Pons (tissue), 1 donor: ENCODE data around the gene ANKRD44.
A peak's percentile ranks its signal among the peaks of the same experiment; 100 is the strongest.

Experiments
- DNase-seq: peaks from one replicate; pipeline ENCODE4 v3.0.0-alpha.2; 2016; ENCODE audit warnings: low spot score

The ANKRD44 gene

DNA sequence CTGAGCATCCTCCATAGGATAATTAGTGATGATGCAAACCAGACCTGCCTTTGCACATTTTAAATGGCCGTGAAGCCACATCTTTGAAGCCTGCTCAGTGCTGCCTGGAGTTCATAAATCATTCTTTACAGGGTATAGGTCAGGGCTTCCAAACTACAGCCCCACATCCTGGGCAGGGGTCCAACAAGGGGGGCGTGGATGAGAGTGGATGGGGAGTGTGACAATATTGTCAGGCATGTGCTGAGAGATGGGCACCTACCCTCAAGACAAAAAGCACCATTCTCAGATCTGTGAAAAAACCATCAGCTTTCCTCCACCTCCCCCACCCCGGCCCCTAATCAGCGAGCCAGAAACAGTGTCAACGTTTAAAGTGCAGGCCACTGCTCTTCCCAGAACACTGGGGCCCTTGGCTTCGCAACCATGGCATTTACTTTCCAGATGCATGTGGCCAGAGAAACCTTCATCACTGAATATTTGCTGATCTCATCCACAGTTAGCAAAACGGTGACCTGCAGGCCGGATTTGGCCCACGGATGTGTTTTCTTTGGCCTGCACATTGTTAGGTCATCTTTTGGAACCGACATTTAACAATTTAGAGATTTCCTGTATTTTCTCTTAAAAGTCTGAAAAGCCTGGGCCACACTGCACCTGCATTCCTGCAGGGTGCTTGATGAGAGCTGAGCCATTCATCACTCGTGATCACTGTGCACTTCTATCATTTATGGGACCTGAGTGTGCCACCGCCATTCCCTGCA, 130.7 kb downstream of the ANKRD44 start:
- no peak for DNase-seq

DNA sequence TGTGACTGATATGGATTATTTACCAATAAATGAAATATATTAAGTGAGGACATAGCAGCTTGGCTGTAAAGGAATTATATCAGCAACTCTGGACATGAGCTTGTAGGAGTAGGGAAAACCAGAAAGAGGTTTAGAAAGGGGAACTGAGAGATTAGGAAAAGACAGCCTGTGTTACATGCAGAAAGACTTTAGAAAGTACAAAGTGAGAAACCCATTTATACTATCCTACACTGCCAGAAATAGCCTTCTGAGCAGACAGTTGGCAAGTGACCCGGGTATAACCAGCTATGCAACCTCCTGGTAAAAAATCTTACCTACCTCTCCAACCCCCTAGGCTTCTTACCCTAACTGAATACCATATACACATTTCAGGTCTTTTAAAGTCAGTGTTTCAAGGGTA, 134.1 kb downstream of the ANKRD44 start:
- DNase-seq = no peak

DNA sequence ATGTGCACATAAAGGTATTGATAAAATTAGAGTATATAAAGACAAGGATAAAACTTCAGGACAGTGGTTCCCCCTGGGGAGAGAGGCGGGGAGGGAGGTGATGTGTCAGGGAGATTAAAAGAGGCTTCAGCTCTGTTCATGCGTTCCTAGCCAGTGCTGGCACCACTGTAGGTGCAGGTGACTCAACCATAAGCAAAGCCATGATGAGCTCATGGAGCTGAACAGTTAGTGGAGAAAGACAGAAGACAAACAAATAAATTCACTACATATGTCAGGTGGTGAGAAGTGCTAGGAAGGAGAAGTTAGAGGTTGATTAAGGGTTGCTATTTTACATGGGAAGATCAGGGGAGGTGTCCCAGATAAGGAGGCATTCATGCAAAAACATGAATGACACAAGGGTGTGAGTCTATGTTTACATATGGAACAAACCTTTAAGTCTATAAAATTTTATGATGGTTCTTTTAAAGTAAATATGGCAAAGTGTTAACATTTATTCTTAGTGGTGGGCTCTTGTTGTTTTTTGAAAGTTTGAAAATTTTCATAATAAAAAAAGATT, 136.0 kb downstream of the ANKRD44 start:
- DNase-seq = no peak

DNA sequence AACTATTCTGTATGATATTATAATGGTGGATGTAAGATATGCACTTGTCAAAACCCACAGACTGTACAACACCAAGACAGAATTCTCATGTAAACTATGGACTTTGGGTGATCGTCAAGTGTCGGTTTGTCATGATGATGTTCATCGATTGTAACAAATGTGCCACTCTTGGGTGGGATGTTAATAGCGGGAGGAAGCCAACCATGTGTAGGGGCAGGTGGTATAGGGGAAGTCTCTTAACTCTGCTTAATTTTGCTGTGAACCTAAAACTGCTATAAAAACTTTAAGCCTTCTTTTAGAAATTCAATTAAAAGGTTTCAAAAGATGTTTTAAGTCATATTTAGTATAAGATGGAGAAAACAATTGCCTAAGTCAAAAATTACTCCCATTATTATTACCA, 139.0 kb downstream of the ANKRD44 start:
- DNase-seq = no peak

DNA sequence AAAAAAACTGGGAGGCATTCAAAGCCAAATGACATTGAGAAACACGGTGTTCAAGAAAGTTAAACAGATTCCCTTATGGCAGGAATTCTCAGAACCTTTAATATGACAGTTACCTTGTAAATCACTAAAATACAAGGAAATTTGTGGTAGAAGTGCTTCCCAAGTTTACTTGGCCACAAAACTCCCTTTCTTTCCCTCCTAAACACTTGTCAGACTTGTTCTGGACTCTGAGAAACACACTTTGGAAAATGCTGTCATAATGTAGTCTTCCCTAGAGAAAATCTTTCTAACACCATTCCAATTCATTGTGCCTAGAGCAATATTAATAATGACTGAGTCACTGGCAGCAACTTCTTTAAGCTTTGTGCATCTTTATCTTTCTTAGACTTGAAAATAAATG, 140.4 kb downstream of the ANKRD44 start:
- no peak for DNase-seq

DNA sequence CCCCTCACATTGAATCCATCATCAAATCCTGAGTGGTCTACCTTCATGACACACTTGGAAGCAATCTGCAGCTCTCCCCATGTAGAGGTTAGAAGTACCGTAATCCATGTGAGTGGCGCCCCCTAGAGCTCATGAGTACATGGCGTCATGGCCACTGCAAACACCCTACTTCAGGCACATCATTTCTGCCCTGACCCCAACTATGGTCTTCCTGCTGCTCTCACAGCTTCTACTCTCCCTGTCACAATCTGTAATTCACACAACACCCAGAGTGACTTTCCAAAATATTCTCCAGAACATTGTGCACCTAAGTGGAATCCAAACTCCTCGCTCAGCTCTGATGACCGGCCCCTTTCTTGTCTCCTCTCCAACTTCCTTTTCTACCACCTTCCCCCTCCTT, 141.9 kb downstream of the ANKRD44 start:
- peak; percentile 91 for DNase-seq

DNA sequence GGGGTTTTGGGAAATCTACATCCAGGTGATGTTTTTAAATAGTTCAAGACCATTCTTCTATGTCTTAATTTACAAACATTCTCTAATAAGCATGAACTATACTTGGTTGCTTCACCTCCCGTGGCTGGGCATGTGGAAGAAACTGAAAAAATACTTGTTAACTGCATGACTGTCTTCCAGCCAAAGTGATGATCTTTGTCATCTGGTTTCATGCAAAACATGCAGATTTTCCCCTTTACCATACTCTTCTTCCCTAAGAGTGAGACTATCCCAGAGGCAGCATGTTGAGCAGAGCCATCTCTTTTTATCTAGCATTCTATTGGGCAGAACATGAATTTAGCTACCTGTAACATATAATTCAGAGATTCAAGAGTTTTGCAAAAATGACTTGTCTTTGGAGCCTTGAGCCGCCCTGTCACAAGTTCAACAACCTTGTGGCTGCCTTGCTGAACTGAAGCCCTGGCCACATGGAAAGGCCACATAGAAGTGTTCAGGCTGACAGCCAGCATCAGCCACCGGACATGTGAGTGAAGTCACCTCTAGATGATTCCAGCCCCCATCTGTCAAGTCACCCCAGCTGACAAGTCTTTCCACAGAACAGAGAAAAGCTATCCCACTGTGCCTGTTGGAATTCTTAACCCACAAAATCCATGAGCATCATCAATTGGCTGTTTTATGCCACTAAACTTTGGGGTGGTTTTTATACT, 142.8 kb downstream of the ANKRD44 start:
- DNase-seq = no peak

DNA sequence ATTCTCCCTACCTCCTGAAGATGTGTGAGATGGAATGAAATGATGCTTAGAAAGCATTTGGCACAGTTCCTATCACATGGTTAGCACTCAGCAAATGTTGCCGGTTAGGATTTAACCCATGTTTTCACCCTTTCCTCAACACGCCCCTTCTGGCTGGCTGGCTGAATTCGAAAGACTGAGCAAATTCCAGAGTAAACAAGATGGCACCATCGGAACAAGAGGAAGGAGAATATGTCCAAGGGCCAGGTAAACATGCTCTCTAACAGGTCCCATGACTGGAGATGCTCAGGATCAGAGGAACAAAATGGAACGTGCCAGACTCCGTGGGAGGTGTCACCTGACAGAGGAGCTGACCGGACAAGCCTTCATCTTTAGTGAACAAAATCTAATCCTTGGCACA, 145.6 kb downstream of the ANKRD44 start:
- no peak for DNase-seq

DNA sequence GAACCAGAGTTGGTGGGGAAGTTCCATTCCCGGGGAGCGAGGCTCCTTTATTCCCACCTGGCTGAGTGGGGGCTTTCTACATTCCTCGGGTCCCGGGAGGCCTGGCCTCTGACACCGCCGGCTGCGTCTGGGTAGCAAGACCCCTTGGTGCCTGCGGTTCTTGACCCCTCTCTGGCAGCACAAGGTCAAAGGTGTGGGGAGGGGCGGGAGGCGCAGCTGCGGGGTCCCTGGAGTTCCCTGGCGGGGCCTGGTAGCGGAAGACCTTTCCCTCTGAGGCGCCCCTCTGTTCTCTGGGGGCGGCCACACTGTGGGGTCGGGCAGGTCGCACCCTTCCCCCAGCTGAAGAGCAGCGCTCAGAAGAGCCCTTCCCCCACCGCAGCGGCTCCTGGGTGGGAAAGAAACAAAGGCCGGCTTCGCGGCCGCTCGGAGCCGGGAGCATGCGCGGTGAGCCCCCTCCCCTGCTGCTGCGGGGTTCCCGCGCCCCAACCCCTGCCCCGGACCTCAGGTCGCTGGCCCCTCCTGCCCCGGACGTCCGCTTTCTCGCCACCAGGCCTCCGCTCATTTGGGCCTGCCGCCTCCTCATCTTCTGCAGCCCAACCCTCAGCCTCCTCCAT, 146.3 kb downstream of the ANKRD44 start:
- DNase-seq = no peak

DNA sequence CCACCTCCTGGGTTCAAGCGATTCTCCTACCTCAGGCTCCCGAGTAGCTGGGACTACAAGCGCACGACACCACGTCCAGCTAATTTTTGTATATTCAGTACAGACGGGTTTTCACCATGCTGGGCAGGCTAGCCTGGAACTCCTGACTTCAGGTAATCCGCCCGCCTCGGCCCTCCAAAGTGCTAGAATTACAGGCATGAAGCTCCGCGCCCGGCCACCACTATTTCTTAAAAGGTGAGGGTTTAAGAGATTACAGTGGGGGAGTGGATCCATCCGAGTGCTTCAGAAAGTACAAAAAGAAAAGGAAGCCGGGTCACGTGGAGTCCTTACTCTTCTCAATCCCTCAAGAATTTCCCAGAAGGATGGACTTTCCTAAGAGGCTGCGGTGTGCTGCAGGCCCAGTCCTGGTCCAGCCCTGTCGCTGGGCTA, 146.9 kb downstream of the ANKRD44 start:
- DNase-seq = no peak

DNA sequence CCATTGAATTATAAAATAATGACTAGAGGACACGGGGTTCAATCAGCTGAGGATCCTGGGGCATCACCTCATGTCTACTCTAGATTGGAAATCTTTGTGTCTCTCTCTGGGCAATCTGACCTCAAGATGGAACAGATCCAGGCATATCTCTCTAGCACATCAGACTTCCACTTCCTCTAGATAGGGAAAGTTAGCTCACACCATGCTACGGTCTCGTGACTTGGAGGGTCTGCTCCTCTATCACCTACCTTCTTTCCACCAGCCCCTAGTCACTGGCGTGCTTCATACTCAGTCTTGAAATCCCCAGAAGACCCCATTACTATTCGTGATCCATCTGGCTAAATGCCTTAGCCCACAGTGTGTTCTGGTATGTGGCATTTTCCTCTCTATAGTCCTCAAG, 148.8 kb downstream of the ANKRD44 start:
- peak; percentile 59 for DNase-seq

DNA sequence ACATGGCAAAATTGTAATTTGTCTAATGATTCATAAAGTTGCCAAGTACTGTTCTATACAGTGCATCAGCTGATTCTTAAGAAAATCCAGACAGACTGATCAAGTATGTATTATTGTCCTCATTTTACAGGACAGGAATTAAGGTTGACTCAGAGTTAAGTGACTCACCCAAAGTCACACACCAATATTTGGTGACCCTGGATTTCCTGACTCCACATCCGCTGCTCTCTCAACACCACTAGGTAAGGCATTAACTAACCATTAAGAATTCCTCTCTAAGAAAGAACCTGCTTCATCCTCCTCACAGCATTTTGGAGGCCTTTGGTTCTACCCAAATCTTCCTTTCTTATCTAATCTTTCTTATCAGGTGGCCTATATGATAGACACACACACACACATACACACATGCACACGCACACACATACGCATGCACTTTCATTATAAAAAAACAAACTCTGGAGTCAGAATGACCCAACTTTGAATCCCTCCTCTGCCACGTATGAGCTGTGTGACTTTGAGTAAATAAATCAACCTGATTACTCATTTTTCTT, 150.8 kb downstream of the ANKRD44 start:
- no peak for DNase-seq

DNA sequence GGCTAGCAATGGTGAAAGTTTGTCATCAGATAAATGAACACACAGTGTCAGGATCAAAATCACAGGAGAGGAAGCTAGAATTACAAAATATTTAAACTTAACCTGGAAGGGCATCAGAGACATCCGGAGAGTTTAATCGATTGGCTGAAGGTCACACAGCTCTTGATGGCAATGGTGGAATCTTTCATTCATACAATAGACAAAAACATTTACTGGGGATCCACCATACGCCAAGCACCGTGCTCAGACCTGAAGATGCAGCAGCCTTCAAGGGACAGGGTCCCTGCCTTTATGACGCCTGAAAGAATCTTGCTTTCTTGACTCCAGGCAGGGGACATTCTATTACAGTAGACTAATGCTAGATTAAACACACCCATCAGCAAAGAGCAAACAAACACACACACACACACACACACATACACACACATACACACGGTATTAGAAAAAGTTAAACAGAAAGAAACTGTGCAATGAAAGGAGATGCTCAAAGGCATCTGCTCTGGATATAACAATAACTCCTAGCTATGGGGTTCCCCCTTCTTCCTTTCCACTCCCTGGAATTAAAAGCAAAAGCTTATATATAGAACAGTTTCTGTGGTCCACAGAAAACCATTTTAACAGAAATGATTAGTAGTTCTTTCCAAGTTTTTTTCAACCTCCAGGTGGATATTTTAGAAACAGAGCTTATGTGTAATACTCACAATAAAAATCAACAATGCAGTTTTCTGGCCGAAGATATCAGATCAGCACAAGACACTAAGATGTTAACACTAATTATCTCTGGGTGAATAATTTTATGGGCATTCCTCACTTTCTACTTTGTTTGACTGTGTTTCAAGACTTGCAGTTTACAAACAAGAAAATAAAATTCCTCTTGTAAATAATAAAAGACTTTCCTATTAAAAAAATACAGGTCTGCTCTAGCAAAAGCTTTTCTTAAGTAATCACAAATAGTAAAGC, 151.7 kb downstream of the ANKRD44 start:
- DNase-seq = no peak

DNA sequence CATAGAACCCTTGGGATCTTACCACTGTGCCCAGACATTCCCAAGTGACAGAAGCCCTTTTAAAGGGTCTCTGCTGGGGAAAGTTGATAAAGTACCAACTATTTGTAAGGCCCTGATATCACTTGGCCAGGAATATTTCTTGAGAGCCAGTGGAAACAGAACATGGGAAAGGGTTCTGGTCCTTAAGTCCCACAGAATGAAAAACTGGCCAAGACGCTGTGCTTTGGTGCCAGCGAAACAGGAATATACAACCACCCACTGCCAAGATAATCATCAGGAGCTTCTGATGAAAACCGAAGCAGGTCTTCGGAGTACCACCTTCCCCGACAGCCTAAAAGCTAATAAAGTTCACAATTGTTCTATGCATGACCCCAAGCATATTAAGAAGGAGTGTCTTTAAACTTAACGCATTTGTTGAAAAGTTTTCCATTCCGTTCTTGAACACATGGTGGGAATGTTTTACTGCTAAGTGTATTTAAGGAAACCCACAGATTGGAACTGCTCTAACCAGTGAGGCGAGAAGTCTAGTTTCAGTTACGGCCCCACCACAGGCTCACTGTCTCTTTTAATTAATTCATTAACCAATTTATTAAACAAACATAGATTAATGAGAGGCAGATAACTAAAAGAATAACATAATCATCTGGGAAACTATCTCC, 152.6 kb downstream of the ANKRD44 start:
- peak; percentile 42 for DNase-seq

DNA sequence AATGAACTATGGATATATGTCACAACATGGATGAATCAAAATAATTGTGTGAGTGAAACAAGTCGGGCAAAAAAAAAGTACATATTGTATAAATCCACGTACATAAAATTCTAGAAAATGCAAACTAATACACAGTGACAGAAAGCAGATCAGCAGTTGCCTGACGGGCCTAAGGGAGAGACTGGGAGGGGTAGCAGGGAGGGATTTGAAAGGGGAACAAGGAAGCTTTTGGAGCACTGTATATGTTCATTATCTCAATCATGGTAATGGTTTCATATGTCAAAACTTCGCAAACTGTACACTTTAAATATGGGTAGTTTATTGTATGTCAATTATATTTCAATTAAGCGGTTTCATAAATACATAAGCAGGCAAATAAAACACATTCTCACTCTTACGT, 153.8 kb downstream of the ANKRD44 start:
- DNase-seq = no peak

DNA sequence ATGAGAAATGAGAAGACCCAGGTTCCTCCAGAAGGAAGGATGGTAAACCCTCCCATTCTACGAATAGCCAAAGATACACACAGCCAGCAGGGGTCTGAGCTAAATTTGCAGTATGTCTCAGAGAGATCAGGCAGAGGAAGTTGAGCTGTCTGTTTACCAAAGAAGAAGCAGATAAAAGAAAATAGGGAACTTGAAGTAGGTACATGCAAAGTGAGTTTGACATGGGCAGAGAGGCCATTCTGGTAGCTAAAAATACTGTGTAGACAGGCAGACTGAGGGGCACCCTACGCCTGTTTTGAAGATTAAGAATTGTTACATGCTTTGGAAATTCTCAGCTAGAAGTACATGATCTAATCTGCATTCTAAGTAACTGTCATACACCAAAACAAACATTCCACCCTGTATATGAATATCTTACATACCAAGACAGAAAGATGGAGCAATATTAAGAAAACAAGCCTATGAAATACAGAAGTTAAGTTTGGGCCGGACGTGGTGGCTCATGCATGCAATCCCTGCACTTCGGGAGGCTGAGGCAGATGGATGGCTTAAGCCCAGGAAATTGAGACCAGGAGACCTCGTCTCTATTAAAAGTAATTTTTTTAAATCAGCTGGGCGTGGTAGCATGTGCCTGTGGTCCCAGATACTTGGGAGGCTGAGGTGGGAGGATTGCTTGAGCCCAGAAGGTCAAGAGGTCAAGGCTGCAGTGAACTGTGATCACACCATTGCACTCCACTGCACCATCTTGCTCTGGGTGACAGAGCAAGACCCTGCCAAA, 157.9 kb downstream of the ANKRD44 start:
- peak; percentile 91 for DNase-seq

DNA sequence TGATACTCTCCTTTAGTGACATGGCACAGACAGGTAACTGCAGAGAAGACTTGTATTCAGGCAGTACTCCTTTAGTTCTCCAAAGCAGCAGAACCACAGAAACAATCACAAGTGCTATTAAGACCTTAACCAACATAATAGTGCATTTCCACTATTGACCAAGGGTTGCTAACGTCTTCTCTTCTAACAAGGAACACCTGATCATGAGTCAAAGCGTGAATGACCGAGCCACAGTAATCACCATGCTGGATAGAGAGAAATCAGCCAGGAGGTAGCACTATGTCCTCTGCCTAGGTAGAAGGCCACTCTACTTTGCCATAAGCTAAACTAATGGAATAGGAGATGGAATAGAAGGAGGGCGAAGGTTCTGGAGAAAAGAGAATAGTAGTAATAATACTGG, 161.0 kb downstream of the ANKRD44 start:
- no peak for DNase-seq

DNA sequence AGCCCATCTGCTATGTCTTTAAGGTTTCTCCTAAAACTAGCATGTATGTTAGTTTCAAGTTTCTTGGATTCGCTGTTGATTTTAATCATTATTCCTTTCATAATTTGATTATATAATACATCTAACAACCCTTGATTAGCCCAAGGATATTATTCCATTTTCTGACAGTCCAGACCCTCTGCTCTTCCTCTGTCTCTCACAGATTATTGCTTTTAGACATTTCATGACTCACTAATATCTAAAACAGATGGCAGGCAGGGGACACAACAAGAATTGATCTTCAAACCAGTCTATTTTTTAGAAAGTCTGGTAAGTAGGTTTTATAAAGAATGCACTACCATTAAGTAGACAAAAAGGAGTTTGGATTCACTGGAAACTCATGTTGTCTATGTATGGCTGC, 162.2 kb downstream of the ANKRD44 start:
- no peak for DNase-seq

DNA sequence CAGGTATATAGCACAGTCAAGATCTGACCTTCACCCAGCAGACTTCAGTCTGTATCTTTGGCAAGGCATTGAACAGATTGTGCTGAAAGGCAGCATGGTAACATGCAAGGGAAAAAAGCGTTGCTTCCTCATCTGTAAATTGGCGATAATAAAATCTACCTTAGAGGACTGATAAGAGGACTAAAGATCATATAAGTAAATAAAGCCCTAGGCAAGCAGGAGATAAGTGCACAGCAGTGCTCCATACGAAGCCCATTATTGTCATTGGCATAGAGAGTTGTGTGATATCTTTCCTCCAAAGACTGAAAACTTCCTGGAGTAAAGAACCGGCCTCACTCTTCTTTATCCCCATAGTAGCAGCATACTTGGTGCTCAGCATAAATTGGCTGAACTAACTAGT, 162.6 kb downstream of the ANKRD44 start:
- DNase-seq = no peak

DNA sequence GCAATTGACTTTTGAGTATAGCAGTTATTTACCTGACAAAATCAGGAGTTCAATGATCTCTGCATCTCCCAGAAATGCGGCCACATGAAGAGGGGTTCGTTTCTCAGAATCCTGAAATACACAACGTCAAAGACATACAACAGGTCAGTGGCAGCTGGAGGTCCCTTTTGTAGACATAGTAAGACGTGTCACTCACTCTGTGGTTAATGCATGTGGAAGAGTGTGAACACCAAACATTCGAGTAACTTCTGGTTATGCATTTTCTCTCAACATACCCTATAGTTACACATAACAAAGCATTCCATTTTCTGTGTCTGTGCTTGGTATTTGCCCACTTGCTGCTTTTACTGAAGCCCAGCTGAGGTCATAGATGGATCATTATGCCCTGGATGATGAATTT, 163.6 kb downstream of the ANKRD44 start:
- DNase-seq = no peak
